Measurements from ENCODE around the gene NUP62.
"Not testable (repeated sequence)": the region's sequence is repeated elsewhere in the genome, so short reads cannot be mapped to it uniquely, and the experiment has no call there.

NUP62 gene

DNA sequence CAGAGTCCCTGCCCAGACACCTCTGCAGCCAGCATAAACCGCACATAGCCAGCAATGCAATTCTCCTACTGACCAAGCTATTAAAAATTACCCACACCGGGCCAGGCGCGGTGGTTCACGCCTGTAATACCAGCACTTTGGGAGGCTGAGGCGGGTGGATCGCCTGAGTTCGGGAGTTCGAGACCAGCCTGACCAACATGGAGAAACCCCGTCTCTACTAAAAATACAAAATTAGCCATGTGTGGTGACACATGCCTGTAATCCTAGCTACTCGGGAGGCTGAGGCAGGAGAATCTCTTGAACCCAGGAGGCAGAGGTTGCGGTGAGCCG lies 4.5 kb downstream of the NUP62 start:
- not testable (repeated sequence) for DNase-seq

DNA sequence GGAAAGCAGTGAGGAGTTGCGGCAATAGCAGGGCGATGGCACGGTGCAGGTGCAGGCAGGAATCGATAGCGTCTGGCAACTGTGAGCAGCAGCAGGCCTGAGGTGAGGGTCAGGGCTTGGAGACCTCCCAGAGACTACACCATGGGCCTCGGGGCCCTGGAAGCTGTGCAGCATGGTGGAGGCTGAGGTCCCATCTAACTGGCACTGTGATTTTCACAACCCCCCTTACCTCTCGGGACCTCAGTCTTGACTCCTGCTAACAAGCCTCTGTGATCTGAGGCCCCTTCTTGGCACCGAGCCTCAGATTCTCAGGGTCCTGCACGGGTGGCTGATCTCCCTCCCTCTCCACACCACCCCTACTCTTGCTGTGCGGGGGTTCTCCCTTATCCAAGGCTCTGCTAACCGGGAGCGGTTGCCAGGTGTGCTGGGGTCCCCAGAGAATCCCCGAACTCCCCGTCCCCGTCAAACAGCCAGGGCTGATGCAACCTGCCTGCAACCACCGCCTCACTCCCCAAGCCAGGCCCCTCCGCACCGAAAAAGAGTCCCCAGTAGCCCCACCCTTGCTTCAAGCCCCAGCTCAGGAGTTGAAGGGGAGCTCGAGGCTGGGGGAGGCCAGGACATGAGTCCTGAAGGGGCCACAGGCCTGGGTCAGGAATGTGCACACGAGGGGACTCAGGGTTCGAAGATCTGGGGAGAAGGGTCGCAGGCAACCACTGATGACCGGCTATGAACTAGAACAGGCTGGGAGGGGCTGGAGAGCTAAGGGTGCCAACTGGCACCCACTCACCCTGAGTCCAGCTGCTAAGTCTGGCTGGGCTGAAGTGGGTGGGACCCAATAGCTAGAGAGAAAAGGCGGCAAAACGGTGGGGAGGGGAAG lies 5.1 kb downstream of the NUP62 start:
- no peak for DNase-seq

DNA sequence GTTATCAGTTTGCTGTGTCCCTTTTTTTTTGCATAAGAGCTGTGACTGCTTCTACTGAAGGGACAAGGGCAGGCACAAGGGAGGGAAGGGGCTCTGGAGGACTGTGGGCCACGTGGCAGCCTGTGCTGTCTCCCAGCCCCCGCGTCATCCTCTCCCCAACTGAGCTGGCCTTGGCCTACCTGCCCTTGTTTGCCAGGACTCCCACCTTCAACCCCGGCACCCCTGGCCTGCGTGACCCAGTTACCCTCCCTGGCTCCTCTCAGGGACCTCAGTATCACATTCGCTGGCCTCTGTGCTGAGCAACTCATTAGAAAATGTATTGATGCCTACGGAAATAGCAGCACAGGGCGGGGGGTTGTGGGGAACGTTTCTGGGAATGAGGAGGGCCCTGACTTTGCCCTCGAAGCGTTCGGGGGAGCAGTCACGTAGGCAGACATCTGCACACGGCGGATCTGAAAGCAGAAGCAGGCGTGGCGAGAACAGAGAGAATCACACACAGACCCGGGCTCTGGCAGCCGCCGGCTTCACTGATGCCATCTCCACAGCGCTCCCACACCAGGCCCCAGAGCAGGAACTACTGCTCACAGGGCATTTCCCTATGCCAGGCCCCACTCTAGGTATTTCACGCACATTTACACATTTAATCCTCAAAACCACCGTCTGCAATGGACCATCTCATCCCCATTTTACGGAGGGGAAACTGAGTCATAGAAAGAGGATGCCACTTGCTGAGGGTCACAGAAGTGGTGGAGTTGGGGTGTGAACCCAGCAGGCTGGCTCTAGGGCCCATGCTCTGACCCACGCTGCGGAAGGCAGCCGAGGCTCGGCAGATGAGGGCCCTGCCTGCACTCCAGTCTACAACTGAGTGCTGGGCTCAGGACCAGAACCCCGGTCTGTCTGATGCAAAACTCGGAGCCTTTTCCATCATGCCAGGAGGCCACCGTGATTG lies 6.0 kb downstream of the NUP62 start:
- DNase-seq = peak; percentile 52 to 81 (median 72)

DNA sequence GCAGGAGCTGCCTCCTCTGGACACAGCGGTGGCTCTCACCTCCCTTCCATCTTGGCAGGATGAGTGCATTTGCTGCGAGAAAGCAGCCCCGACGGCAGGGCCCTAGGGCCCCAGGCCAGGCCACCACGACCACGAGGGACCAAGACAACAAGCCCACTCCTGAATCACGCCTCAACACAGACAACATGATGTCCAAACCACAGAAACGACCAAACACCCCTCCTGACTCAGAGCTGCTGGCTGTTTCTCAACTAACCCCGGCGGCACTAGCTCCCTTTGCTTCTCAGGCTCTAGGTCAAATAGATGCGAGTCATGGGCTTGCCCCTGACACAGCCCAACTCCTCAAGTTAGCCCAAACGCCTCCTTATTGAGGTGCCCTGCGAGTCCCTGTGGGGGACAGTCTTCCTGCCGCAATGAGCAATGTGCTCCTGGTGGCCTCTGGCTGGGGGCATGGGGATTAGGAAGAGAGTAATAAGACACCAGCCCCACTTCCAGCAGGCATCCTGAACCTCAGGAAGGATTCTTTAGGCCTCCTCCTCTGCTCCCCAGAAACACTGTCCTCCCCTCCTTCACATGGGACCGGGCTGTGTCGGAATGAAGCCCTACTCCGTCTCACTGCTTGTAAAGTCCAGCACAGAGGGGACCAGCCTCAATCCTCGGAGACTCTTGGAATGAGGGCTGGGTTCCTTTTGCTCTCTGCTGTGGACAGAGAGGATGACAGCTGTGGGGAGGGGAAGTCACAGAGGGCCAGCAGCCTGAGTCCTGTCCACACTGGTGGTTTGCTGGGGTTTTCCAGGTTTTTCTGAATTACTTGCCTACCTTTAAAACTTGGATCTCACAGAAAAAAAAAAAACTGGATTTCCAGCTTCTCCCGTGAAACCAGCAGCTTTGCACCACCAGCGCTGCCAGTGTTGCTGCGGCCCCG lies 7.2 kb downstream of the NUP62 start:
- peak; percentile 21 to 52 (median 41) for DNase-seq

DNA sequence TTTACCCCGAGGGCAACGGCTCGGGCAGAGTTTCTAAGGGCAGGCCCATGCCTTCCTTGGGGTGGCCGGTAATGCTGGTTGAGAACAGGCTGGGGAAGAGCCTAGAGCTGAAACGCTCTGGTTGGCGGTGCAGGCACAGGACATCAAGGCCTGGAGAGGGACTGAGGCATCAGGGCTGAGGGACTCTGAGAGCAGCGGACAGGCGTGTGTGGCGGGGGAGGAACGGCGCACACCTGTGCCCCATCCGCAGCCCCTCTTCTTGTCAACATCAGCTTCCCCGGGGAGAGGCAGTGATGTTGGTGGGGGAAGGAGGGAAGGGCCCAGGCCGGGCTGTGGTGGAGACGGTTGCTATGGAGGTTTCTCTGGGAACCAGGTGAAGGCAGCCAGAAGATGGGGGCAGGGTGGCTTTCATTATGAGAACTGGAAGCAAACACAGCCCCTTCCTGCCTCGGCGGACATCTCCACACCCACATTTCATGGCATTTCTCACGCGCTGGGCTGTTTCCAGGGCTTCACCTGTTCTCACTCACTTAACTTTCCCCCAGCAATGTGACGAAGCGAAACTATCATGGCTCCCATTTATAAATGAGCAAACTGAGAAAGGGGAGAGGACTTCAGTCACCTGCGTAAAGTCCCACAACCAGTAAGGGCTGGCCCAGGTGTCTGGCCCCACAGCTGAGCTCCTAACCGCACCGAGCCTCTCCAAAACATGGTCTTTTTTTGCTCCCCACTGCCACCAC lies 8.5 kb downstream of the NUP62 start:
- DNase-seq = no peak

DNA sequence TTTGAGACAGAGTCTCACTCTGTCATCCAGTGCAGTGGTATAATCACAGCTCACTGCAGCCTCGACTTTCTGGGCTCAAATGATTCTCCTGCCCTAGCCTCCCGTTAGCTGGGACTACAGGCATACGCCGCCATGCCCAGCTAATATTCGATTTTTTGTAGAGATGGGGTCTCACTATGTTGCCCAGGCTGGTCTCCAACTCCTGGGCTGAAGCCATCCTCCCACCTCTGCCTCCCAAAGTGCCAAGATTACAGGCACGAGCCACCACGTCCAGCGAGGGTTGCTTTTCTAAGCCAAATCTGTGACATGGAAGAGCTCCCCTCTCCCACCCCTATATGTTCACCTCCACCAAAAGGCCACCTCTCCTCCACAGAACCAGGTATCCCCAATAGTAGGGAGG lies 11.2 kb downstream of the NUP62 start:
- no peak for DNase-seq

DNA sequence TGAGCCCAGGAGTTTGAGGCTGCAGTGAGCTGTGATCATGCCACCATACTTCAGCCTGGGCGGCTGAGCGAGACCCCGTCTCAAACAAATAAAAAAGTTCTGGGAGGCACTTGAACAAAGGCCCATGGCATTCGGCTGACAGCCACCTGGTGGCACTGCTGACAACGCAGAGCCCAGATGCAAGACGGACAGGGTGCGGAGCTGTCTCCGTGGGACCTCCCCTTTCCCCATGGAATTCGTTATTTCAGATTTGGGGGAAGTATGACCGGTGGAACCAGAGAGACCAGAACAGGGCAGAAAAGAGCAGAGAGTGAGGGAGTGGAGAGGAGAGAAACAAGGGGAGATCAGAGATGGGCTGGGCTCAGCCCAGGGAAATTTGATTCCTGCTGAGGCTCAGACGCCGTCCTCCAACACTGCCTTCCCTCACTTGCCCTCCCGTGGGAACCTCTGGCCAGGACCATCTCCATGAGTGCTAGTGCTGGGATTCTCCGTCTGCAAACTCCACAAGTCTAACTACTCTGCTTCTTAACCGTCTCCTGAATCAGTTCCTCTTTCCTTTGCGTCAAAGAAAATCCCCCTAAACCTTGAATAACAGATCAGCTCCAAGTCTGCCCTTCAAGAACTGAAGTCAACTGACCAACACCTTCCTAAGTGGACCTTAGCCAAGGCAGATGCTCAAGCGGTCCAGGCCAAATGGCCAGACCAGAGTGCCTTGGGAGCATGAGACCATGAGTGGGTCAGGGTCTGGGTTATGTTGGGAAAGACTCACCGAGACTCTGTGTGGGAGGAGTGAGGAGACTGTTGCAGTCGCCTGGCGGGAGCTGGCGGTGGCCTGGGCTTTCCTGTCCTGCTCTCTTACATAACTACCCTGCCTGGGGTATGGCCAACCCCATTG lies 12.2 kb downstream of the NUP62 start:
- DNase-seq = peak; percentile 76 to 87 (median 82)

DNA sequence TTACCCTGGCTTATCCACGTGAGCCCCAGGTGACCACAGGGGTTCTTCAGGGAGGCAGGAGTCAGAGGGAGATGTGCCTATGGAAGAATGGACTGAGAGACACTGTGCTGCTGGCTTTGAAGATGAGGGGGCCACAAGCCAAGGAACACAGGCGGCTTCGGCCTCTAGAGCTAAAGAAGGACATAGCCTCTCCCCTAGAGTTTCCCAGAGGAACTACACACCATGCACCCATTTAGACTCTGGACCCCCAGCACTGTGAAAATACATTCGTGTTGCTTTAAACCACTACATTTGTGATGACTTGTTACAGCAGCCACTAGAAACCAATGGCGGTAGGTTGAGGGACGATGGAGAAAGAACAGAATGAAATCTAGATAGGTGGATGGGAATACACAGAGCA lies 14.0 kb downstream of the NUP62 start:
- no peak for DNase-seq

DNA sequence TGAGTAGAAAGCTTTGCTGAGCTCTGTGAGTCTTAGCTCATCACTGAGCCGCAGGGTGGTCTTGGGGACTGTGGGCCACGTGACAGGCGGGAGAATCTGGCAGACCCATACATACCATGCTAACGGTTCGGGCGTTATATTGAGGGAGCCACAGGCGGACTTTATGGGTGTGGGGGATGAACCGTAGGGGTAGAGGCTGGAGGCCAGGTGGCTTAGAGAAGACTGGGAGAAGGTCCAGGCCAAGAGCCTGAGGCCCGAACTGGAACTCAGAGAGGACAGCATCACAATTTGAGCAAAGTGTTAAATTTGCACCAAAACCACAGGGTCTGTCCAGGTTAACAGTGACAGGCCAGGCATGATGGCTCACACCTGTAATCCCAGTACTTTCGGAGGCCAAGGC lies 15.6 kb downstream of the NUP62 start:
- DNase-seq = no peak

DNA sequence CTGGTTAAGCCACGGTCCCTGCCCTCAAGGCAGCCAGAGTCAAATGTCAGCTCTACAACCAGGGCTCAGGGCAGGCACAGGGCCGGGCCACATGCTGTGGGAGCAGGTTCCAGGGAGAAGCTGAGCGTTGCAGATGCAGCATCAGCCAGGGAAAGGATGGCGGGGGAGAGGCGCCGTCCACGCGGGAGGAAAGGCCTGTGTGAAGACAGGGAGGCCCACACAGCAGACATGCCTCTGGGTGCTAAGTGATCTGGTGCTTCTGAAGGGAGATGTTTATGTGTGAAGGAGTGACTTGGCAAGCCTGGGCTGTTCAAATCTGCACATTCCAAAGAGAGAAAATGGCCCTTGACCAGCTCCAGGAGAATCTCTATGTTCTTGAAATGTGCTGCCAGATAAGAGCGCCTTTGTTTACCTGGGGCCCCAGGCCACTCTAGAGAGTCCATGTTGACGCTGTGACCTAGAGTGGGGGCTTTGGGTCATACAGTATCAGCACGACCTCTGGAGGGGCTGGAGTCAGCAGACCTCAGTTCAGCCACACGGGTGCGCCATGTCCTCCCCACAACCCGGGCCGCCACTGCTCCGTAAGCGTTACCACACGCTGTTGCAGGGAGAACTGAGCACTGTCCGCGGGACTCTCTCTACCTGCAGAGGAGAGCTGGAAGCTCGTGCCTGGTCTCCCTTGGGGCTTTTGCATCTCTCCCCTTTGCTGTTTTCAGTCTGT lies 16.2 kb downstream of the NUP62 start:
- DNase-seq = peak in 1 of 4 experiments; percentile 23

DNA sequence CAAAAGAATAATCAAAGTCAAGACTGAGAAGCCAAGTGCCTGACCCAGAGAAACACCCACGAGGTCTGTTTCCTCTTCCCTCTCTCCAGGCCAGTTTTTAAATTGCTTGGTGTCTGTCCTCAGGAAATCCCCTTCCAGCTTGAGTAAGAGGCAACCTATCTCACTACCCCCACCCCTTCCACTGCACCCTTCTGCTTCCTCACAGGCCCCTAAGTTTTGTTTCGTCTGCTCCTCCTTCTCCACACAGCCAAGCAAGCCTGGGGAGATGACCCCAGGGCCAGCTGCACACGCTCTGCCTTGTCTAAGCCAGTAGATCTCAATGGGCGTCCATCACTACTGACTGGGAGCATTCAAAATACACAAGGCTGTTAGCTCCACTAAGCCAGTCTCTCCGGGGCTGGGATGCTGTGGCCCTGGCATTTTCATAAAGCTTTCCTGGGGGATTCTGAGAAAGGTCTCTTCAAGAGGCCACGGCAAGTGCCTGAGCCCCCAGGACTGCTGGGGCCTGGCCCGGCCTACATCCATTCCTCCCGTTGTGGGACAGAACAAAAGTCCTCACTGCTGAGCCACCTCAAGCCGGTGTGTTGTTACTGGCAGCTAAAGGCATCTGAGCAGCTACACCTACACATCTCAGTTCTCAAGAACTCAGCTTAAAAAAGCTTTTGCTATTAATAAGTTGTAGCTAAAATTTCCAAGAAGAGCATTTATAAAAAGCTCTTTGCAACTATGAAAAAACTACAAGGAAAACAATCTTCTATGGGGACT lies 17.7 kb downstream of the NUP62 start:
- peak; percentile 77 to 92 (median 88) for DNase-seq

DNA sequence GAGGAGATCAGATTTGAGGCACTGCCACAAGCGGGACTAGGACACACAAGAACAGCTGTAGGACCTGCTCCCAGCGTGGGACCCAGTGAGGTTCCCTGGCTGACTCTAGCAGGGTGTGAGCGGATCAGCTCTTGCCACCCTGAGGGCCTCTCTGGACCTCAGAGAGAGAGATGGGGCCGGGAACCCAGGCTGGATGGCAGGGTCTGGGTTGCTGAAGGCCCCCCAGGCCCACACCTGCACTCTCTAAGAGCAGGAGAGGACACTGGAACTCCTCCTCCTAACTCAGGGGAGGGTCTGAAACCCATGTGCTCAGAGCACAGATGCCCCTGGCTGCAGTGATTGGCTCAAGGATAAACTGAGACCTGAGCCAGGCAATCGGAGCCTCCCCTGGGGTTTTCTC lies 19.1 kb downstream of the NUP62 start:
- no peak for DNase-seq

DNA sequence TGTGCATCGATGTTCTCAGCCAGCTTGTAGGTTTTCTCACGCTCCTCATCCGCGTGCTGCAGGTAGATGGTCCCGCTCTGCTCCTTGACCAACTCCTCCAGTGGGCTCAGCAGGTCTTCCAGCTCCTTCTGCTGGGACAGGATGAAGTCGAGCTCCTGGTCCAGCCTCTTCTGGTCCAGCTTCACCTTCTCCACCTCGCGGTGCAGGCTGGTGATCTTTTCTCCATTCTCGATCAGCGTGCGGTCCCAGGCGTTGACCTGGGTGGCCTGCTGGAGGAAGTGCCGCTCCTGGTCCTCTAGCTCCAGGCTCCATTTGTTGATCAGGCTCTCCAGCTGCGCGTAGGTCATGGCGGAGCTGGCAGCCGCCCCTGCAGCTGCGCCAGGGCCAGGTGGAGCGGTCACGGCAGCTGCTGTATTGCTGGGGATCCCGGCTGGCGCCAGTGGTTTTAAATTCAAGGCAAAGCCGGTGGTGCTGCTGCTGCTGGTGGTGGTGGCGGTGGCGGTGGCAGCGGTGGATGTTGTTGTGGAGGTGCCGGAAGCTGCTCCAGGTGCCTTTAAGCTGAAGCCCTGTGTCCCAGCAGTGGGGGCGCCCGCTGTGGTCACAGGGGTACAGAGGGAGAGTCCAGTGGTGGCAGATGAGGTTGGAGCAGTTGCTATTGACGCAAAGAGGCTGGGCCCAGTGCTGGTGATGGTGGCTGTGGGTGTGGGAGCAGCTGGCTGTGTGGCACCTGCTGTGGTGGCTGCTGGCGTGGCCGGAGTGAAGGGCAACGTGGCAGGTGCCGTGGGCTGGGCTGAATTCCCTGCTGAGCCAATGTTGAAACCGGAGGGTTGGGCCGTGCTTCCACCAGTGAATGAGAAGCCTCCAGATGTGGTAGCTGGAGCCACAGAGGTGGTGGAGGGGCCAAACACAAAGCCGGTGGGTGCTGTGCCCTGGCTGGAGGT lies 20.6 kb downstream of the NUP62 start:
- DNase-seq = no peak

DNA sequence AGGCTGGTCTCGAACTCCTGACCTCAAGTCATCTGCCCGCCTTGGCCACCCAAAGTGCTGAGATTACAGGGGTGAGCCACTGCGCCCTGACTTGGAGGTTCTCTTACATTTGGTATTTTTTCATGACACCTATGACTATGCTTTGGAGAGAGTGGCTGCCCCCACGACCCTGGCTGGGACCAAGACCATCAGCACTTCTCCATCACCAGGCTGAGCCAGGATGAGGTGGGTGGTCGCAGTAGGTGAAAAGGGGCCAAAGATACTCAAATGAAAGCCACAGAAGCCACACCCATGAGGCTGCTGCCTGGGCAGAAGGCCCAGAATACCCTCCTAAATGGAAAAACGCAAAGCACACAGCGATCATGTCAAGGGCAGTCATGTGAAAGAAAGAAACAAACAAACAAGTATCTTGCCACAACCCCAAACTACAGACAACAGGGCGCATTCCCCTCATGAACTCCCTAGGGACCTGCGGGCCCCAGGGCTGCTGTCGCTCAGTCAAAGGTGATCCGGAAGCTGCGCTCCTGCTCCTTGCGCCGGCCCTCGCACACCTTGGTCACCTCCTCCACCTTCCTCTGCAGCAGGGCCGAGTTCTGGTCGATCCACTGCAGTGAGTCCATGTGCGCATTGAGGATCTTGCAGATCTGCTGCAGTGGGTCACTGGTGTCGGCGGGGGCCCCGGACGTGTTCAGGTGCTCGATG lies 21.4 kb downstream of the NUP62 start:
- no peak for DNase-seq

DNA sequence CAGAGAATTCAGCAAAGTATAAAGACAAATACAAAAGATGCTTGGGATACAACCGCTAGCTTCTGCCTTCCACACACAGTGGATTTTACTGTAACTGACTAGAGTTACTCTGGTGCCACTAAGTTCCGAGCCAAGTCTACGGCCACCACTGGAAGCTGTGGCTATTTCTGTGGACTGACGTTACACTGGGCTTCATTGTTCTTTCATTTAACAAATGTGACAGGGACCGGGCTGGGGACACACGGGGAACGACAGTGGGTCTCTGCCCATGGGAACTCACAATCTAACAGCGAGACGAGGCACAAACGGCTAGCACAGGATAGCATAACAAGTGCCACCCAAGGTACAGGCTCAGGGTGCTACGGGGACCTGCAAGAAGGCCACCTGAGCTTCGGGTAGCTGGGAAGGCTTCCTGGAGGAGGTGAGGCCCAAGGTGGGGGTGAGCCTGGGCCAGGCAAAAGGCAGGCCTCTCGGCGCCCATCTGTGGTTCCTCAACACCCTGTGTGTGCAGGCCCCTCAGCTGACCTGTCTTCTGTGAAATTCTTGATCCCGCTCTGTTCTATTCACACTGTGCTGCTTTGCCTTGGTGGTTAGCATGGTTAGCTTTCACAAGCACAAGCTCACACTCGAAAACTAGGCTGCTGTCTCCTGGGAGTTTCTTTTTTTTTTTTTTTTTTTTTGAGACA lies 22.3 kb downstream of the NUP62 start:
- DNase-seq = no peak

DNA sequence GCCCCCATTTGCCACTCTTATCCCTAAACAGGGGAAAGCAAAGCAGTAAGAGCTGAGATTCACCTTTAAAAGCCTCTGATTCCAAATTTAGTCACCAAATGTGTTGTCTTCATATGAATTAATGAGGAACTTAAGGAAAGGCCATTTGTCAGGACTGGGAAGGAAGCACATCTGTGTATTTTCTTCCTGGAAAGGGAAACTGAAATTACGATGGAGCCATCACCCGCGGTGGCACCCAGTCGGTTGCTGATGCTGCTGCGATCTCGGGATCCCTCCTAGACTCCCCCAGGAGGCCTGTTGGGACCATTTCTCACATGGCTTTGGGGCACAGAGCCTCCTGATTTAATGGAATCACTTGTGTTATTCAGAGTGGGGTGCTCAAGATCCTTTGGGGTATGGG lies 25.2 kb downstream of the NUP62 start:
- peak; percentile 45 to 73 (median 67) for DNase-seq

Data from suppressor macrophage (primary cell).